HG02678 (cell line): Measurements from ENCODE around the gene TPO.
"Not testable (repeated sequence)": the region's sequence is repeated elsewhere in the genome, so short reads cannot be mapped to it uniquely, and the experiment has no call there.

Source experiments
- ATAC-seq: cut with Tn5 transposase; IDR thresholded peaks from one replicate; pipeline ENCODE4 v1.9.1; 2021; ENCODE audit warnings: mild to moderate bottlenecking, moderate library complexity; ENCODE audit not compliant: unreplicated experiment

TPO gene

GRCh38 chr2:1413156-1413710, at the start of gene TPO:
TPO (plus strand) TSS chr2:1413463; CDS start chr2:1414409, 946 bp downstream.
- ATAC-seq: no peak

DNA sequence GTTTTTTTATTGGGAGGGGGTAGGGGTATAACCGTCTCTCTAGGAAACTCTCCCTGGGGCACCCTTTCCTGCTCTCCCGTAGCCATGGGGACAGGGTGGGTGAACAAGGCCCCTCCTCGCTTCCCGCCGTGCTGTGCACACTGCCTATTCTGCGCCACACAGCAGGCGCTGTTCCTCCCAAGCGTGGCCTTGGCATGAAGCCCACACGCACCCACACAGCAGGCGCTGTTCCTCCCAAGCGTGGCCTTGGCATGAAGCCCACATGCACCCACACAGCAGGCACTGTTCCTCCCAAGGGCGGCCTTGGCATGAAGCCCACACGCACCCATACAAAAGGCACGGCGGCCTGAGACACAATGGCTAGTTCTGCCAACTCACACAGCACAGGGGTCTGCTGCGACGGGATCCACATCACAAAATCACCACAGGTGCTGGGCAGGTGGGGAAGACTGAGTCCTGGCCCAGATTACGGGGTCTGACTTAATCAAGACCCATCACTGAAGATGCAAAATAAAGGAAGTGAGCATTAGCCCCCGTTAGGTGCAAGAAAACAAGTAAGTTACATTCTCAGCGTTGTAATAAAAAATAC, 46.6 kb upstream of the TPO start:
- ATAC-seq: no peak

DNA sequence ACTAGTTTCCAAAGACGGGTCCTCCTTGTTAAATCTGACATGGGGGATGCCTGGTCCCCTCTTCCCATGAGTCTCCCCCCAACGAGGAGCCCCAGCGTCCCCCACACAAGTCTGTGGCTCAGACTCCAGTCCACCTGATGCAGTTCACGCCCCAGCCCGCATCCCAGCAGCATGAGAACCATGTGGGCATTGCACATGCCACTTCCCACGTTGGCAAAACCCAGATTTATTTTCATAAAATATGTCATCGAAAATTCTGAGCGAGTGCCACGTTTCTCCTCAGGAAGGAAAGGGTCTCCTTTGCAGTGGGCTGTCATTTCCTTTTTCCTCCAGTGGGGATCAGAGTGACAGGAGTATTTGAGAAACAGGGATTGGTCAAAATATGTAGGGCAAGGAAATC, 45.7 kb upstream of the TPO start:
- no peak for ATAC-seq

DNA sequence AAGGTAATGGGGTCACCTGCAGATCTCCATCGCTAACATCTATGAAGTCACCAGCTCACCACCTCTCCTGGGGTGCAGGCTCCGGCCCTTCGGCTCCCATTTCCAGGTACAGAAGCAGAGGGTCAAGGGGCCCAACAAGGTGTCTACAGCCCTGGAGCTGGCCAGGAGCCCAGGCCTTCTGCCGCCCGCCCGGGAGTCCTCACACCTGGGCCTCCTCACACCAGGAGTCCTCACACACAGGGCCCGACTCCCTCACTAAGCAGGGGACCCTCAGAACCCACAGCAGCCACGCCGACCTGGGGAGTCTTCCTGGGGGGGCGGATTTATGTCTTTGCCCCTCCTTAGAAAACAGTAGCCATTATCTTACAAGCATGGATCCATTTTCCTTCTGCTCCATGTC, 43.4 kb upstream of the TPO start:
- no peak for ATAC-seq

- ATAC-seq: no peak
Measured at GRCh38 chr2:1370461-1370860, 42.8 kb upstream of the TPO start.

DNA sequence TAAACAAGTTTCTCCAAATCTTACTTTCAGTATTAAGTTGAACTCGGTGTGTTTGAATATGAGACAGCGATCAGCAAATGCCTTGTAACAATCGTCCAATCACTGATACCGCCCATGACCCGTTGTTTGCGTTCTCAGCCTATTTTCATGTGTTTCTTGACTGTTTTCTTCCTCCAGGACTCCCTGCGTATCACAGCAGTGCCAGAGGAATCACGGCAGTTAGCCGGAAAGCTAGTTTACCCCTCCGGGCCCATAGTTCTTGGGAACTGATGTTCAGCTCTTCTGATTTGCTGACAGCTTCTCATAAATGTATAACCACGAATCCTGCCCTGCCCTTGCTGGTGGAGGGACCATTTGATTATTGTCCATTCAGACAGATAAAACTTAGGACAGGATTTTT, 42.2 kb upstream of the TPO start:
- no peak for ATAC-seq

DNA sequence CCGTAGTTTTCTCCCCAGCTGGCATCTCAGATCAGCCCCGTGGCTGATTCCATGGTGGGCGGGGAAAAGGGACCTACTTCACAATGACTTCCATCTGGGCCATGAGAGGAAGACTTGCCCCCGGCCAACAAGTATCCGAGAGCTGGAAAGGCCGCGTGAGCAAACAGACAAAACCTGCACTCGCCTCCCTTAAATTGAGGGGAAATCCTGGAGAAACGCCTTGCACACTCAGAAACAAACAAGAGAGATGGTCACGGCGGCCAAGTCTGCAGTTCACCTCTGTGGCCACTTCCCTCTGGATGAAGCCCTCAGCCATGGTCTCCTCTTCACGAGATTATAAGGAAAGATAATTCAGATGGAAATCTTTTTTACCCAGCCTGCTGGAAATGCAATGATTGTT, 39.4 kb upstream of the TPO start:
- ATAC-seq: no peak

- ATAC-seq: no peak
Measured at GRCh38 chr2:1374287-1374686, 39.0 kb upstream of the TPO start.

GRCh38 chr2:1375794-1376193, 37.5 kb upstream of the TPO start:
- no peak for ATAC-seq

- no peak for ATAC-seq
Measured at GRCh38 chr2:1377473-1377872, 35.8 kb upstream of the TPO start.

DNA sequence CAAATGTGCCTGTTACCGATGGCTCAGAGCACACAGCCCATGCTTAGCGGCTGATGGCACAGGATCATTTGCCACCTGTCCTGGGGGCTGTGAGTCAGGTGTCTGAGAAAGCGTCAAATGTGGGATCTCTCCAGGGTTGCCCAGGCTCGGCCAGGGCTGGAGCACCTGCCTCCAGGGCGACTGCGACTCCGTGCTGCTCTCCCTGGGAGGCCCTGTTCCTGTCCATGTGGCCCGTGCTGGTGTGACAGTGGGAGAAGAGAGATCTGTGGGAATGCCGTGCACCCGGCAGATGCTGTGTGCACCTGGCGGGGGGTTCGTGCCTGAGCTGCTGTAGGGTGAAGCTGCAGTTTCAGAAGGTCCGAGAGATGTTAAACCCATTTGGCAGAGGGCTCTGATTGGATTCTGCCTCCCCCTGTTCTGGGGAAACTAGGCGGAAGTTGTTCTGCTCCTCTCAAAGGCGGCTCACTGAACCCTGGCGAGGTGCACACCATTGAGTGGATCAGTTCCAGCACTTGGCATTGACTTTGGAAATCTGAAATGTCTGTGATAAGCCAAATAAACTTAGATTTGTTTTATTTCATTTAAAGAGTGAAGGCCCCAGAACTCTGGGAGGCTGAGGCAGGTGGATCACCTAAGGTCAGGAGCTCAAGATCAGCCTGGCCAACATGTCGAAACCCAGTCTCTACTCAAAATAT, 34.7 kb upstream of the TPO start:
- no peak for ATAC-seq

DNA sequence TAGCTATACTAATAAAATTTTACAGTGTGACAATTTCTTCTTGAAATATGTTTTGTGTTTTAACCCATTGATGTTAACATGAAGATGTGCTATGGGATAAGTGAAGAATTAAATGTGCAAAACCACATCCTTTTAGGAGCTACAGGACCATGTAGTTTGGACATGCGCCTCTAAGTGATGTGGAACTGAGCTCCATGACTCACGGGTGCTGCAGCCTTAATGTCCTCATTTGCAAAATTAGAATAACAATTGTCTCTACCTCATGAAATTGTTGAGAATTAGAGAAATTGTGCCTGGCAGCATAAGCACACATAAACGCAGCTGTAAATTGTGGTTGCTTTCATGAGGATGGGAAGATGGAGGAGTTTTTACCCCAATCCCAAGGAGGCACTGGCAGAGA, 31.6 kb upstream of the TPO start:
- no peak for ATAC-seq

DNA sequence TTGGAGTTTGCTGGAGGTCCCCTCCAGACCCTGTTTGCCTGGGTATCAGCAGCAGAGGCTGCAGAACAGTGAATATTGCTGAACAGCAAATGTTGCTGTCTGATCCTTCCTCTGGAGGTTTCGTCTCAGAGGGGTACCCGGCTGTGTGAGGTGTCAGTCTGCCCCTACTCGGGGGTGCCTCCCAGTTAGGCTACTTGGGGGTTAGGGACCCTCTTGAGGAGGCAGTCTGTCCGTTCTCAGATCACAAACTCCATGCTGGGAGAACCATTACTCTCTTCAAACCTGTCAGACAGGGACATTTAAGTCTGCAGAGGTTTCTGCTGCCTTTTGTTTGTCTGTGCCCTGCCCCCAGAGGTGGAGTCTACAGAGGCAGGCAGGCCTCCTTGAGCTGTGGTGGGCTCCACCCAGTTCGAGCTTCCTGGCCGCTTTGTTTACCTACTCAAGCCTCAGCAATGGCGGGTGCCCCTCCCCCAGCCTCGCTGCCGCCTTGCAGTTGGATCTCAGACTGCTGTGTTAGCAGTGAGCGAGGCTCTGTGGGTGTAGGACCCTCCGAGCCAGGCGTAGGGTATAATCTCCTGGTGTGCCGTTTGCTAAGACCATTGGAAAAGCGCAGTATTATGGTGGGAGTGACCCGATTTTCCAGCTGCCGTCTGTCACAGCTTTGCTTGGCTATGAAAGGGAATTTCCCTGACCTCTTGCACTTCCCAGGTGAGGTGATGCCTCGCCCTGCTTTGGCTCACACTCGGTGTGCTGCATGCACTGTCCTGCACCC, 25.1 kb upstream of the TPO start:
- not testable (repeated sequence) for ATAC-seq

DNA sequence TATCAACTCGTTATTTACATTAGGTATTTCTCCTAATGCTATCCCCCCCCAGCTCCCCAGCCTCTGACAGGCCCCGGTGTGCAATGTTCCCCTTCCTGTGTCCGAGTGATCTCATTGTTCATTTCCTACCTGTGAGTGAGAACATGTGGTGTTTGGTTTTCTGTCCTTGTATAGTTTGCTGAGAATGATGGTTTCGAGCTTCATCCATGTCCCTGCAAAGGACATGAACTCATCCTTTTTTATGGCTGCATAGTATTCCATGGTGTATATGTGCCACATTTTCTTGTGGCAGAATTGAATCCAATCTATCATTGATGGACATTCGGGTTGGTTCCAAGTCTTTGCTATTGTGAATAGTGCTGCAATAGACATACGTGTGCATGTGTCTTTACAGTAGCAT, 23.1 kb upstream of the TPO start:
- not testable (repeated sequence) for ATAC-seq

DNA sequence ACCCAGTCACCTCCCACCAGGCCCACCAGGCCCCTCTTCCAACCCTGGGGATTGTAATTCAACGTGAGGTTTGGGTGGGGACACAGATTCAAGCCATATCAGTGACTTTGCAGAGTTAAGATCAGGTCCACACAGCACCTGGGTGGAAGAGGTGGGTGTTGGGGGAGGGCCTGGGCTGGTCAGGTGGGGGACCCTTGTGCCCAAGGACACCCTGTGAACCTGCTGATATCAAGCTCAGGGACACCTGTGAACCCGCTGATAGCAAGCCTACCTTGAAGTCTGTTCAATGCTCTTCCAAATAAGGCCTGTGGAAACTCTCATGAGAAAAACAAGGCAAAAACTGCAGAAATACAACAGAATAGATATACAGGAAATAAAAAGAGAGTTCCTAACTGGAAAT, 19.9 kb upstream of the TPO start:
- ATAC-seq: no peak

DNA sequence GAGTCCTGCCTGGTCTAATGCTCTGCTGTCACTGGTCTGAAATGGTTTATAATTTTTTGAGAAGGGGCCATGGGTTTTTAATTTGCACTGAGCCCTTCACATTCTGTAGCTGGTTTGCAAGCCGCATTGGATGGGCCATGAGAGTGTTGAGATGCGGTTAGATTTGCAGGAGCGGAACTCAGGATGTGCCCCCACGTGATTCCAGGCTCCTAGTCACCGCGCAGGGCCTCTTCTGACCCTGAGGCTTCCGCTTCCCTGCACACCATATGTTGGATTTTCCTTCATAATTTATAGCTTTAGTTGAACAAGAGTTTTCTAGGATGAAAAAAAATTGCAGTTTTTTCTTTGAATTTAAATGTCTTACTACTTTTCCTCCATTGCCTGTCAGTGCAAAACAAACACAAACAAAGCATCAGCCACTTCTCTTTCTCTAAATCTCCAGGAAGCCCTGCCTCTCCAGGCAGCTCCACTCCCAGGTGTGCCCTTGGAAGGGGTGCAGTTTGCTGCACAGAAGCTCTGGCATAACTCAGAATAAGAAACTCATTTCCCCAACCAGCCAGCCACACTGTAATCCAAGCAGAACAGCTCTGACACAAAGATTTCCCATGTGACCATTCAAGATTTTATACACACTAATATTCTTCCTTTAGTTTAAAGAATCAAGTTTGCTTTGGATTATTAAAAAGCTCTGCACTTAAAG, 18.4 kb upstream of the TPO start:
- ATAC-seq: no peak

GRCh38 chr2:1397350-1397749, 15.9 kb upstream of the TPO start:
- ATAC-seq: no peak

DNA sequence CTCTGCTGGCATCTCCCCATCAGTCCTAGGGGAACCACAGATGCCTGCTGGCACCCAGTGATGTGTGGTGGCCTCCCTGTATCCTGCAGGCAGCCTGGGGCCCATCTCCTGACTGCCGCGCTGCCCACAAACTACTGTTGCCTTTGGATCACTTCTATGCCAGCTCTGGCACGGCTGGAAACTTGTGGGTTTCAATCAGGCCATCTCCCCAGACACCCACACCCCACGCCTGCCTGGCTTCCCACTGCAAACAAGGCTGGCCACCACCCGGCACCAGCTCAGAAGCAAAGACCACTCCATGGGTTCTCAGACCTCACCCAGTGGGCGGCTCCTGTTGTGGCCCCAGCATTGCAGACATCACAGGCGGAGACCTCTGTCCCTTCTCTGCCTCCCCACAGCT, 15.1 kb upstream of the TPO start:
- no peak for ATAC-seq

DNA sequence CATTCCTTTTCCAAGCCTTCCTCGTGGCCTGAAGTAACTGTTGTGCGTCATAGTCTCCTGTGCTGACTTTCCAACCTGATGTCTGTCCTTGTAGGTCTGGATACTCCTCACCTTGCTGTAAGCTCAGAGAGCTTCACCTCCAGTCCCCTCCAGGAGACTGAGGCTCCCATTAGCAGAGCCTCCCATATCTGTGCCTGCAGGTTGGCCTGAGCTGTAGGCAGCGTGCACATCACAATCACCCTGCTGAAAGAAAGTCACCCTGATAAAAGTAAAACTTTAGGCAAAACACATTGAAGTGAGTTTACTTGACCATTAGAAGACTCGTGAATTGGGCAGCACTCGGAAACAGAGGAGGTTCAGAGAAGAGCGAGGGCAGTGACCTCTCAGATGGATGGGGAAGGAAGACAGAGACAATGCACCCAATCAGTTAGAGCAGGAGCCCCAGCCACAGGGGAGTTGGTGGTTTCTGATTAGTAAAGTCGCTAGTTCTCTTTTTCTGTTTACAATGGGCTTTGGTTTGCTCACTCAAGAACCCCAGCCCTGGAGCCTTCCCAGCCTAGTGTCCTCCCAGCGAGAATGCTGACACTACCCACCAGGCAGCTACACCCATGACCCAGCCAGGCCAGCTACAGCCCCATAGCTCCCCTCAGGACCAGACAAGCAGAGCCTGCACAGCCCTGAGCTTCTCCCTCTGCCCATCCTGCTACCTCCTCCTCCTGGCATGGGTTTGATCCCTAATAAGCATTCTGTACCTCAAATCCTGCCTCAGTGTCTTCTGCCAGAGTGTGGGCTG, 12.1 kb upstream of the TPO start:
- no peak for ATAC-seq

GRCh38 chr2:1402064-1402463, 11.2 kb upstream of the TPO start:
- no peak for ATAC-seq

DNA sequence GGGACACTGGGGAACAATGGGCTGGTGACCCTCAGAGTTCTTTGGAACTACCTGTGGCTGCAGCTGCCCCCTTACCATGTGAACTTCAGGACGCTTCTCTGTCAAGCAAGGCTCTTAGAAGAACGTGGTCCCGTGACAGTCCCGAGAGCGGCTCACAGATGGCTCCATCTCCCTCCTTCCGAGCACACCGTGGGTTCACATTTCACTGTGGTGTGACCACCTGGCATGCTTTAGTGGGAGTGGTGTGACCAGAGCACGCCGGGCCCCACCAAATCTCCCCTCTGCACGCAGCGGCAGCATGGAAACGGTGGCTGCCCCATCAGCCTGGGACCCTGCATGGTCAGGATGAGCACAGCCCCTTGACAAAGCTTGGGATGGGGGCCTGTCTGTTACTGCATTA, 9.7 kb upstream of the TPO start:
- ATAC-seq: no peak
